Mesothelial cell of epicardium (in vitro differentiated cells): ENCODE data around the gene OXSR1. TPM values are rescaled to one million over a fixed set of nuclear protein-coding genes. Genes with fewer than 3 reads are reported as not detected.

ENCODE experiments used
- DNase-seq, 2 experiments: peaks; one replicate each; pipeline ENCODE4 v3.0.0; 2021; ENCODE audit warnings: low spot score in 2 of 2; ENCODE audit not compliant: unreplicated experiment in 2 of 2
- H3K27ac Mint-ChIP-seq: 2 replicates; pipeline ENCODE4 v1.8.0; 2021; ENCODE audit warnings: mixed read lengths
- H3K27me3 Mint-ChIP-seq: 2 replicates; pipeline ENCODE4 v1.8.0; 2021; ENCODE audit warnings: low read depth, mixed read lengths
- H3K36me3 Mint-ChIP-seq: 2 replicates; pipeline ENCODE4 v1.8.0; 2021; ENCODE audit warnings: mixed read lengths
- H3K4me1 Mint-ChIP-seq: 2 replicates; pipeline ENCODE4 v1.8.0; 2021; ENCODE audit warnings: mixed read lengths
- H3K4me3 Mint-ChIP-seq: 2 replicates; pipeline ENCODE4 v1.8.0; 2021; ENCODE audit warnings: mild to moderate bottlenecking, moderate library complexity, mixed read lengths
- H3K9me3 Mint-ChIP-seq: 2 replicates; pipeline ENCODE4 v1.8.0; 2021; ENCODE audit warnings: mixed read lengths
- CTCF ChIP-seq: fragments of 200-600 bp; sonication (generic); IDR thresholded peaks from one replicate; pipeline ENCODE4 v1.5.0; 2021; ENCODE audit warnings: antibody characterized with exemption; ENCODE audit not compliant: unreplicated experiment
- total RNA-seq: library from RNA; stranded (reverse); gene quantifications from 3 replicates; pipeline ENCODE4 v1.2.1, GENCODE V29; 2021

Gene OXSR1
- total RNA-seq: 42.3 to 43.2 TPM (median 42.6 TPM) in 3 replicates

DNA sequence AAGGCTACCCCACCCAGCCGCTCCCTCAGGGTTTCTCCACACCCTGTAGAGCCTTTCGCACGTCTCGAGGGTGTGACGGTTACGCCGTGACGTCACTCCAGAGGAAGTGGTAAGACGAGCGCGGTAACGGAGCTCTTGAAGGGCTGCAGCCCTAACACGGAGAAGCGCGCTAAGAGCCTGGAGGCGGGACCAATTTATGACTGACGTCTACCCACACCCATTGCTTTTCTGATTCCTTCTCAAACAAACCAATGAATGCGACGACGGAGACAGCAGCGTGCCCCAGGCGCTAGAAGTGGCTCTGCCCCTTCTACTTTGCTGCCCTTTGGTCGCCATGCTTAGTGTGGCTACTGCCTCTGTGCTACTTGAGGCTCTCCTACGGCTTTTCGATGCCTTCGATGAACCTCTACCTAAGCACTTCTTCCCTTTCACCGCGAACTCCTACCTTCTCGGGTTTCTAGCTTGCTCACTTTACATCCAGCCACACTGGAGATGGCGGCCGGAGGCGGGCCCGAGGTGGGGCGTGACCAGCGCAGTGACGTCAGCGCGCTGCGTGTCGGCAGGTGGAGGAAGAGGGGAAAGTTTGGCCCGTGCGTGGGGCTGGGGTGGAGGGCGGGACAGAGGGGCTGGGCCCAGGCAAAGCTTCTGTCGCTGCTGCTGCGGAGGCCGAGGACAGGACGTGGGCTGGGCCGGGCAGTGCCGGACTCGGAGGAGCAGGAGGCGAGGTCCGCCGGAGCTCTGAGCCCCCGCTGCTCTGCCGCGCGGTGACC, at the start of gene OXSR1:
Gene OXSR1, plus strand, starts transcription at position 586 of the 770 bp plus-strand sequence. CDS start 340 bp downstream, outside the sequence.
- no peak for TF ChIP-seq CTCF
- Mint-ChIP-seq H3K9me3 (no peaks in the 10 kb centered on the region), H3K27me3 (no peaks in the 10 kb centered on the region), H3K27ac (peak within 1 kb of the TSS; percentile 100), H3K4me3 (peak within 1 kb of the TSS; percentile 89), H3K36me3 (no peaks in the 10 kb centered on the region), H3K4me1 (peaks cover 25% of the 10 kb centered on the region)
- DNase-seq: peak; percentile 85 to 96

- Mint-ChIP-seq H3K27ac (no peak overlapping the region), H3K9me3 (no peaks in the 10 kb centered on the region), H3K36me3 (peaks cover 3% of the 10 kb centered on the region), H3K27me3 (peaks cover 12% of the 10 kb centered on the region), H3K4me1 (no peaks in the 10 kb centered on the region), H3K4me3 (no peak overlapping the region)
- no peak for TF ChIP-seq CTCF
- DNase-seq: no peak
Measured at GRCh38 chr3:38115645-38116427, 49.5 kb upstream of the OXSR1 start.

- no peak for DNase-seq
- Mint-ChIP-seq H3K4me3 (no peak overlapping the region), H3K27me3 (peaks cover 12% of the 10 kb centered on the region), H3K27ac (no peak overlapping the region), H3K9me3 (no peaks in the 10 kb centered on the region), H3K4me1 (no peaks in the 10 kb centered on the region), H3K36me3 (peaks cover 3% of the 10 kb centered on the region)
- TF ChIP-seq CTCF: no peak
Measured at GRCh38 chr3:38116471-38117162, 48.7 kb upstream of the OXSR1 start.

DNA sequence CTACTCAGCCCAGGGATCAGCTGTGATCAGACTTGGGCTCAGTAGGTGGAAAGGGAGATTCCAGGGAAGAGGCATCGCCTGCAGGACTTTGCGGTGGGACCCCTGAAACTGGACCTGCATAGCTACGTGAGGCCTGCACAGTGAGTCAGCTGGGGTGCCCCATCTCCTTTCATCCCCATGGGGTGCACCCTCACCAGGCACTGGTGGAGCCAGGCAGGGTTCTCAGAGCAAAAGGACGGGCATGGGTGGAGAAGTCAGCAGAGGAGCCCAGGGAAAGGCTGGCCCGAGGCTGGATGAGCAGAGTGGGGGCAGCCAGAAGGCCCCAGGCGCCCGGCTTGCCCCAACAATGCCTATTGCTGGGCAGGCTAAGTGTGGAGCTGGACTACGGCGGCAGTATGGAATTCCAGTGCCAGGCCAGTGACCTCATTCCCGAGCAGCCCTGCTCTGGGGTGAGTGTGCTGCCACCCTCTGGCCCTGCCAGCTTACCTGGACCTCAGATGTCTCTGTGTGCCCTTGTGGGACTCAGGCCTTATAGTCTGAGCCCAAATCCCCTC, 48.1 kb upstream of the OXSR1 start:
- H3K4me1 Mint-ChIP-seq: no peaks in the 10 kb centered on the region
- H3K27me3 Mint-ChIP-seq: peaks cover 12% of the 10 kb centered on the region
- peaks cover 6% of the 10 kb centered on the region for H3K36me3 Mint-ChIP-seq
- H3K4me3 Mint-ChIP-seq: no peak overlapping the region
- no peaks in the 10 kb centered on the region for H3K9me3 Mint-ChIP-seq
- no peak for TF ChIP-seq CTCF
- DNase-seq: no peak
- H3K27ac Mint-ChIP-seq: no peak overlapping the region

DNA sequence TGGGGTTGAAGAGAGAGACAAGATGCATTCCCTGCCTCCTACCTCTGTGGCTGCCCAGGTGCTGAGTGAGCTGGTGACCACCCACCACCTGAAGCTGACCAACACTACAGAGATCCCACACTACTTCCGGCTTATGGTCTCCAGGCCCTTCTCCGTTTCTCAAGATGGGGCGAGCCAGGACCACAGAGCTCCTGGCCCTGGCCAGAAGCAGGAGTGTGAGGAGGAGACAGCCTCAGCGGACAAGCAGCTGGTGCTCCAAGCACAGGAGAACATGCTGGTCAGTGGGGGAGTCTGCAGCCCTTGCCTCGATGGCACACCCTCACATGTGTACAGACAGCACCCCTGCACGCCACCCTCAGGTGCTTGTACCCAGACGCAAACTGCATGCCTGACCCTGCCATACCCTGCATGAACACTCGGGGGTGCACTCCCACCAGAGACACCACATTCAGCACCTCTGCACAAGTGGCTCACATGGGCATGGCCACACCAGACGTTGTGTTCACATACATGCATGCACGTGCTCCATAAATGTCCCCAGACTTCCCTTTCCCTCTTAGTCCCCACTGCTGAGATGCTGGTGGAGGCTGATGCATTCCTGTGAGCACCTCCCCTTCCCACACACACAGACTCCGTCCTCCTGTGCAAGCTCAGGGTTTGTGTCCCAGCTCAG, 47.5 kb upstream of the OXSR1 start:
- H3K36me3 Mint-ChIP-seq: peaks cover 9% of the 10 kb centered on the region
- no peaks in the 10 kb centered on the region for H3K4me1 Mint-ChIP-seq
- peaks cover 12% of the 10 kb centered on the region for H3K27me3 Mint-ChIP-seq
- H3K9me3 Mint-ChIP-seq: no peaks in the 10 kb centered on the region
- peak in 1 of 2 experiments; percentile 64 for DNase-seq
- TF ChIP-seq CTCF: peak; percentile 59
- no peak overlapping the region for H3K4me3 Mint-ChIP-seq
- no peak overlapping the region for H3K27ac Mint-ChIP-seq
